SK-N-SH (cell line): ENCODE data around the gene TBL2. TPM values are rescaled to one million over a fixed set of nuclear protein-coding genes. Genes with fewer than 3 reads are reported as not detected.

ENCODE experiments used
- CTCF ChIA-PET: fragments of 300-600, 350-600 bp; formaldehyde crosslinking; extraction: SDS; loops from one replicate; lab custom pipeline; 2021; lab: Yijun Ruan, JAX
- POLR2A ChIA-PET: fragments of 350-600 bp; sonication (Branson Sonifier 250); formaldehyde crosslinking; extraction: SDS; loops from one replicate; lab custom pipeline; 2020; ENCODE audit warnings: antibody characterized with exemption, inconsistent platforms; lab: Yijun Ruan, JAX
- DNase-seq: peaks from one replicate; pipeline ENCODE4 v3.0.0; 2012
- H2AFZ ChIP-seq: fragments of 200-600 bp; sonication (generic); 2 replicates; pipeline ENCODE4 v1.8.1; 2016; ENCODE audit warnings: antibody characterized with exemption, mild to moderate bottlenecking, low read depth
- H3F3A ChIP-seq: fragments of 200-600 bp; sonication (generic); replicated peaks from 2 replicates; pipeline ENCODE3; 2016; ENCODE audit warnings: antibody characterized with exemption, mild to moderate bottlenecking; ENCODE audit not compliant: insufficient read depth
- H3K27ac ChIP-seq, 2 experiments: fragments of 200-500 bp in 1 of 2; fragments of 200-600 bp in 1 of 2; sonication (Bioruptor generic) in 1 of 2; sonication (generic), shearing (Covaris generic) in 1 of 2; 2 replicates each; pipeline versions ENCODE4 v1.5.1 to v1.6.1; 2014 to 2016; ENCODE audit warnings: low read depth in 2 of 2, inconsistent platforms in 1 of 2, low read length in 1 of 2, mild to moderate bottlenecking in 1 of 2, mixed read lengths in 1 of 2
- H3K27me3 ChIP-seq: fragments of 200-600 bp; sonication (generic), shearing (Covaris generic); 2 replicates; pipeline ENCODE4 v1.6.1; 2016; ENCODE audit warnings: mixed run types; ENCODE audit not compliant: insufficient read depth
- H3K36me3 ChIP-seq, 2 experiments: fragments of 200-500 bp in 1 of 2; fragments of 200-600 bp in 1 of 2; sonication (Bioruptor generic) in 1 of 2; sonication (generic) in 1 of 2; replicated peaks in 1 of 2; 2 replicates each; pipeline versions ENCODE3 to v1.5.1; 2014 to 2016; ENCODE audit warnings: low read length in 1 of 2, mild to moderate bottlenecking in 1 of 2; ENCODE audit not compliant: insufficient read depth in 2 of 2, control insufficient read depth in 1 of 2
- H3K4me1 ChIP-seq, 2 experiments: fragments of 200-500 bp in 1 of 2; fragments of 200-600 bp in 1 of 2; sonication (Bioruptor generic) in 1 of 2; sonication (generic), shearing (Covaris generic) in 1 of 2; 2 replicates each; pipeline versions ENCODE4 v1.5.1 to v1.6.1; 2014 to 2016; ENCODE audit warnings: low read depth in 1 of 2, low read length in 1 of 2, mixed run types in 1 of 2; ENCODE audit not compliant: insufficient read depth in 2 of 2, control insufficient read depth in 1 of 2
- H3K4me2 ChIP-seq: fragments of 200-600 bp; sonication (generic), shearing (Covaris generic); 2 replicates; pipeline ENCODE4 v1.6.1; 2017; ENCODE audit warnings: mixed run types
- H3K4me3 ChIP-seq, 2 experiments: fragments of 200-500 bp in 1 of 2; fragments of 200-600 bp in 1 of 2; sonication (Bioruptor generic) in 1 of 2; sonication (generic), shearing (Covaris generic) in 1 of 2; 2 replicates each; pipeline versions ENCODE4 v1.5.1 to v1.8.1; 2014 to 2016; ENCODE audit warnings: low read depth in 2 of 2, inconsistent platforms in 1 of 2, low read length in 1 of 2, mild to moderate bottlenecking in 1 of 2, mixed read lengths in 1 of 2, moderate library complexity in 1 of 2
- H3K79me2 ChIP-seq: fragments of 200-600 bp; sonication (generic); 2 replicates; pipeline ENCODE4 v1.8.1; 2017; ENCODE audit warnings: mild to moderate bottlenecking; ENCODE audit not compliant: insufficient read depth
- H3K9ac ChIP-seq: fragments of 200-600 bp; sonication (generic); 2 replicates; pipeline ENCODE4 v1.6.1; 2017; ENCODE audit warnings: mixed run types
- H3K9me2 ChIP-seq: fragments of 200-600 bp; sonication (generic); 2 replicates; pipeline ENCODE4 v1.6.1; 2017; ENCODE audit warnings: mixed run types
- H3K9me3 ChIP-seq: fragments of 200-600 bp; sonication (generic); 2 replicates; pipeline ENCODE4 v1.6.1; 2017; ENCODE audit warnings: mixed run types, mild to moderate bottlenecking, moderate library complexity
- H4K20me1 ChIP-seq: fragments of 200-600 bp; sonication (generic); 2 replicates; pipeline ENCODE4 v1.6.1; 2017; ENCODE audit warnings: mild to moderate bottlenecking, mixed run types; ENCODE audit not compliant: insufficient read depth
- ELF1 ChIP-seq: IDR thresholded peaks from 2 replicates; pipeline ENCODE4 v1.4.0; 2012
- EP300 ChIP-seq, 2 experiments: IDR thresholded peaks; 2 replicates each; pipeline versions ENCODE4 v1.4.0 to v1.6.1; 2012; ENCODE audit warnings: borderline replicate concordance in 1 of 2, low read depth in 1 of 2, low read length in 1 of 2
- GATA2 ChIP-seq: sonication (generic); formaldehyde crosslinking; IDR thresholded peaks from 2 replicates; pipeline ENCODE4 v1.5.0; 2020; ENCODE audit warnings: mild to moderate bottlenecking, missing genetic modification reagents
- MXI1 ChIP-seq: IDR thresholded peaks from 2 replicates; pipeline ENCODE4 v1.6.1; 2012; ENCODE audit warnings: mild to moderate bottlenecking, low read depth, low read length, improper control_type of control experiment
- NFIC ChIP-seq: IDR thresholded peaks from 2 replicates; pipeline ENCODE4 v1.4.0; 2012; ENCODE audit warnings: borderline replicate concordance
- RAD21 ChIP-seq: IDR thresholded peaks from 2 replicates; pipeline ENCODE4 v1.6.1; 2012; ENCODE audit warnings: mild to moderate bottlenecking, low read length
- RXRA ChIP-seq: IDR thresholded peaks from 2 replicates; pipeline ENCODE4 v1.4.0; 2012; ENCODE audit warnings: low read depth, mild to moderate bottlenecking, borderline replicate concordance
- SIN3A ChIP-seq: IDR thresholded peaks from 2 replicates; pipeline ENCODE4 v1.6.1; 2012; ENCODE audit warnings: low read depth, mild to moderate bottlenecking, low read length, moderate library complexity, borderline replicate concordance
- SMC3 ChIP-seq: IDR thresholded peaks from 2 replicates; pipeline ENCODE4 v1.6.1; 2012; ENCODE audit warnings: low read depth, low read length, improper control_type of control experiment
- TAF1 ChIP-seq: IDR thresholded peaks from 2 replicates; pipeline ENCODE4 v1.6.1; 2012; ENCODE audit warnings: low read depth, mild to moderate bottlenecking, low read length, moderate library complexity, borderline replicate concordance
- YY1 ChIP-seq: IDR thresholded peaks from 2 replicates; pipeline ENCODE4 v1.4.0; 2012; ENCODE audit warnings: low read depth, mild to moderate bottlenecking
- WGBS: methylation state at CpG from one replicate; pipeline ENCODE4 v1.1.6; 2017; ENCODE audit warnings: low lambda C conversion rate; 5-methylcytosine and 5-hydroxymethylcytosine counted together
- polyA plus RNA-seq, 3 experiments: library from polyadenylated mRNA; depleted of rRNA; stranded (reverse); fragments of >200 nt; gene quantifications; 2 replicates each; pipeline ENCODE4 v1.2.3, GENCODE V29; 2012
- TF ChIP-seq, protein P1 (sequence below): IDR thresholded peaks from 2 replicates; pipeline ENCODE4; 2012
- TF ChIP-seq, protein P2 (sequence below): fragments of 200-600 bp; sonication (generic); IDR thresholded peaks from 2 replicates; pipeline ENCODE4 v1.6.1; 2017; ENCODE audit warnings: antibody characterized with exemption, mild to moderate bottlenecking, moderate library complexity
- TF ChIP-seq, protein P3 (sequence below): fragments of 150-350 bp; IDR thresholded peaks from 2 replicates; pipeline ENCODE4 v1.6.1; 2017; ENCODE audit warnings: antibody characterized with exemption, low read length, low read depth, borderline replicate concordance
- TF ChIP-seq, protein P4 (sequence below): IDR thresholded peaks from 2 replicates; pipeline ENCODE4 v1.4.0; 2012; ENCODE audit warnings: low read depth, borderline replicate concordance
- TF ChIP-seq, protein P5 (sequence below): IDR thresholded peaks from 2 replicates; pipeline ENCODE4 v1.6.1; 2012; ENCODE audit warnings: mild to moderate bottlenecking, low read depth, low read length, moderate library complexity
- TF ChIP-seq, protein P6 (sequence below): IDR thresholded peaks from 2 replicates; pipeline ENCODE4 v1.4.0; 2012; ENCODE audit warnings: low read depth, borderline replicate concordance

Gene TBL2, protein sequence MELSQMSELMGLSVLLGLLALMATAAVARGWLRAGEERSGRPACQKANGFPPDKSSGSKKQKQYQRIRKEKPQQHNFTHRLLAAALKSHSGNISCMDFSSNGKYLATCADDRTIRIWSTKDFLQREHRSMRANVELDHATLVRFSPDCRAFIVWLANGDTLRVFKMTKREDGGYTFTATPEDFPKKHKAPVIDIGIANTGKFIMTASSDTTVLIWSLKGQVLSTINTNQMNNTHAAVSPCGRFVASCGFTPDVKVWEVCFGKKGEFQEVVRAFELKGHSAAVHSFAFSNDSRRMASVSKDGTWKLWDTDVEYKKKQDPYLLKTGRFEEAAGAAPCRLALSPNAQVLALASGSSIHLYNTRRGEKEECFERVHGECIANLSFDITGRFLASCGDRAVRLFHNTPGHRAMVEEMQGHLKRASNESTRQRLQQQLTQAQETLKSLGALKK
- polyA plus RNA-seq (2012; rRNA removed) = 45.5 and 63.6 TPM in 2 replicates
- 21.7 and 40.1 TPM in 2 replicates for polyA plus RNA-seq (2012; cell fraction: cytosol; rRNA removed)
- 59.0 and 76.7 TPM in 2 replicates for polyA plus RNA-seq (2012; cell fraction: nucleus; rRNA removed)

DNA sequence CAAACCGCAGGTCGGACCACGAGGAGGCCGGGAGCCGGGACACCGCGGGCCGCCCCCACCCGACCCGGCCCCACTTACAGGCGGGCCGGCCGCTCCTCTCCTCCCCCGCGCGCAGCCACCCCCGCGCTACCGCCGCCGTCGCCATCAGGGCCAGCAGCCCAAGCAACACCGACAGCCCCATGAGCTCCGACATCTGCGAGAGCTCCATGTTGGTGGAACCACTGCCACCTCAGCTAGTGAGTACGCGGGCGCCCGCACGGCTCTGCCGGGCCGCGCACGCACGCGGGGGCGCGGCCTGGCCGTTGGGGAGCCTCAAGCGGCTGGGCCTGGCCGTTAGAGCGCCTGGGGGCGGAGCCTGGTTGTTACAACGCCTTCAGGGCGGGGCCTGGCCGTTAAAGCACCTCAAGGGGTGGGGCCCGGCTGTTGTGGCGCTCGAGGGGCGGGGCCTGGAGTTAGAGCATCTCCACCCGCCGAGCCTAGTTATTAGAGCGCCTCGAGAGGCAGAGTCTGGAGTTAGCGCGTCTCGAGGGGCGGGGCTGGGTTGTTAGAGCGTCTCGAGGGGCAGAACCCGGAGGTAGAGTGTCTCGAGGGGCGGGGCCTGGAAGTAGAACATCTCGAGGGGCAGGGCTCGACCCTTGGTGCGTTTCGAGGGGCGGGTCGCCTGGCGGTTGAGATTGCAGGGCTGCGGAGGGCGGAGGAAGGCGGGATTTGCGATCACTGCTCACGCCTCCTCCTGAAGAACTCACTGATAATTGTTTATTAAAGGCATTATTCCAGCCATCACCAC, at the start of gene TBL2:
TBL2 (minus strand) TSS at position 238 of the 787 bp plus-strand sequence; CDS start at position 208, 30 bp downstream.
- POLR2A ChIA-PET = interaction anchor here (0.6 to 1.3 kb wide), 9 partner anchors 9 to 149 kb away, joined by 3 to 8 read pairs (median 3); partner anchors contain the start of gene STX1A
- TF ChIP-seq, protein P1, sequence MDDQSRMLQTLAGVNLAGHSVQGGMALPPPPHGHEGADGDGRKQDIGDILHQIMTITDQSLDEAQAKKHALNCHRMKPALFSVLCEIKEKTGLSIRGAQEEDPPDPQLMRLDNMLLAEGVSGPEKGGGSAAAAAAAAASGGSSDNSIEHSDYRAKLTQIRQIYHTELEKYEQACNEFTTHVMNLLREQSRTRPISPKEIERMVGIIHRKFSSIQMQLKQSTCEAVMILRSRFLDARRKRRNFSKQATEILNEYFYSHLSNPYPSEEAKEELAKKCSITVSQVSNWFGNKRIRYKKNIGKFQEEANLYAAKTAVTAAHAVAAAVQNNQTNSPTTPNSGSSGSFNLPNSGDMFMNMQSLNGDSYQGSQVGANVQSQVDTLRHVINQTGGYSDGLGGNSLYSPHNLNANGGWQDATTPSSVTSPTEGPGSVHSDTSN = peak; percentile 32; the same call in 1 of the 2 replicates
- TF ChIP-seq GATA2 = no peak
- no peak; the same call in 1 of the 2 replicates for TF ChIP-seq RAD21
- TF ChIP-seq SMC3 = 0 out of 2 replicates have a peak, but pooled peaks have one; percentile 1
- peak; percentile 98 for TF ChIP-seq TAF1
- TF ChIP-seq, protein P2, sequence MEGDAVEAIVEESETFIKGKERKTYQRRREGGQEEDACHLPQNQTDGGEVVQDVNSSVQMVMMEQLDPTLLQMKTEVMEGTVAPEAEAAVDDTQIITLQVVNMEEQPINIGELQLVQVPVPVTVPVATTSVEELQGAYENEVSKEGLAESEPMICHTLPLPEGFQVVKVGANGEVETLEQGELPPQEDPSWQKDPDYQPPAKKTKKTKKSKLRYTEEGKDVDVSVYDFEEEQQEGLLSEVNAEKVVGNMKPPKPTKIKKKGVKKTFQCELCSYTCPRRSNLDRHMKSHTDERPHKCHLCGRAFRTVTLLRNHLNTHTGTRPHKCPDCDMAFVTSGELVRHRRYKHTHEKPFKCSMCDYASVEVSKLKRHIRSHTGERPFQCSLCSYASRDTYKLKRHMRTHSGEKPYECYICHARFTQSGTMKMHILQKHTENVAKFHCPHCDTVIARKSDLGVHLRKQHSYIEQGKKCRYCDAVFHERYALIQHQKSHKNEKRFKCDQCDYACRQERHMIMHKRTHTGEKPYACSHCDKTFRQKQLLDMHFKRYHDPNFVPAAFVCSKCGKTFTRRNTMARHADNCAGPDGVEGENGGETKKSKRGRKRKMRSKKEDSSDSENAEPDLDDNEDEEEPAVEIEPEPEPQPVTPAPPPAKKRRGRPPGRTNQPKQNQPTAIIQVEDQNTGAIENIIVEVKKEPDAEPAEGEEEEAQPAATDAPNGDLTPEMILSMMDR = no peak
- TF ChIP-seq, protein P3, sequence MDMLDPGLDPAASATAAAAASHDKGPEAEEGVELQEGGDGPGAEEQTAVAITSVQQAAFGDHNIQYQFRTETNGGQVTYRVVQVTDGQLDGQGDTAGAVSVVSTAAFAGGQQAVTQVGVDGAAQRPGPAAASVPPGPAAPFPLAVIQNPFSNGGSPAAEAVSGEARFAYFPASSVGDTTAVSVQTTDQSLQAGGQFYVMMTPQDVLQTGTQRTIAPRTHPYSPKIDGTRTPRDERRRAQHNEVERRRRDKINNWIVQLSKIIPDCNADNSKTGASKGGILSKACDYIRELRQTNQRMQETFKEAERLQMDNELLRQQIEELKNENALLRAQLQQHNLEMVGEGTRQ = no peak
- peak; percentile 90 for TF ChIP-seq MXI1
- TF ChIP-seq, protein P4, sequence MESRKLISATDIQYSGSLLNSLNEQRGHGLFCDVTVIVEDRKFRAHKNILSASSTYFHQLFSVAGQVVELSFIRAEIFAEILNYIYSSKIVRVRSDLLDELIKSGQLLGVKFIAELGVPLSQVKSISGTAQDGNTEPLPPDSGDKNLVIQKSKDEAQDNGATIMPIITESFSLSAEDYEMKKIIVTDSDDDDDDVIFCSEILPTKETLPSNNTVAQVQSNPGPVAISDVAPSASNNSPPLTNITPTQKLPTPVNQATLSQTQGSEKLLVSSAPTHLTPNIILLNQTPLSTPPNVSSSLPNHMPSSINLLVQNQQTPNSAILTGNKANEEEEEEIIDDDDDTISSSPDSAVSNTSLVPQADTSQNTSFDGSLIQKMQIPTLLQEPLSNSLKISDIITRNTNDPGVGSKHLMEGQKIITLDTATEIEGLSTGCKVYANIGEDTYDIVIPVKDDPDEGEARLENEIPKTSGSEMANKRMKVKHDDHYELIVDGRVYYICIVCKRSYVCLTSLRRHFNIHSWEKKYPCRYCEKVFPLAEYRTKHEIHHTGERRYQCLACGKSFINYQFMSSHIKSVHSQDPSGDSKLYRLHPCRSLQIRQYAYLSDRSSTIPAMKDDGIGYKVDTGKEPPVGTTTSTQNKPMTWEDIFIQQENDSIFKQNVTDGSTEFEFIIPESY = no peak
- no peak for TF ChIP-seq NFIC
- peak; percentile 14; the same call in 1 of the 2 replicates for TF ChIP-seq ELF1
- TF ChIP-seq YY1 = peak; percentile 75
- TF ChIP-seq, protein P5, sequence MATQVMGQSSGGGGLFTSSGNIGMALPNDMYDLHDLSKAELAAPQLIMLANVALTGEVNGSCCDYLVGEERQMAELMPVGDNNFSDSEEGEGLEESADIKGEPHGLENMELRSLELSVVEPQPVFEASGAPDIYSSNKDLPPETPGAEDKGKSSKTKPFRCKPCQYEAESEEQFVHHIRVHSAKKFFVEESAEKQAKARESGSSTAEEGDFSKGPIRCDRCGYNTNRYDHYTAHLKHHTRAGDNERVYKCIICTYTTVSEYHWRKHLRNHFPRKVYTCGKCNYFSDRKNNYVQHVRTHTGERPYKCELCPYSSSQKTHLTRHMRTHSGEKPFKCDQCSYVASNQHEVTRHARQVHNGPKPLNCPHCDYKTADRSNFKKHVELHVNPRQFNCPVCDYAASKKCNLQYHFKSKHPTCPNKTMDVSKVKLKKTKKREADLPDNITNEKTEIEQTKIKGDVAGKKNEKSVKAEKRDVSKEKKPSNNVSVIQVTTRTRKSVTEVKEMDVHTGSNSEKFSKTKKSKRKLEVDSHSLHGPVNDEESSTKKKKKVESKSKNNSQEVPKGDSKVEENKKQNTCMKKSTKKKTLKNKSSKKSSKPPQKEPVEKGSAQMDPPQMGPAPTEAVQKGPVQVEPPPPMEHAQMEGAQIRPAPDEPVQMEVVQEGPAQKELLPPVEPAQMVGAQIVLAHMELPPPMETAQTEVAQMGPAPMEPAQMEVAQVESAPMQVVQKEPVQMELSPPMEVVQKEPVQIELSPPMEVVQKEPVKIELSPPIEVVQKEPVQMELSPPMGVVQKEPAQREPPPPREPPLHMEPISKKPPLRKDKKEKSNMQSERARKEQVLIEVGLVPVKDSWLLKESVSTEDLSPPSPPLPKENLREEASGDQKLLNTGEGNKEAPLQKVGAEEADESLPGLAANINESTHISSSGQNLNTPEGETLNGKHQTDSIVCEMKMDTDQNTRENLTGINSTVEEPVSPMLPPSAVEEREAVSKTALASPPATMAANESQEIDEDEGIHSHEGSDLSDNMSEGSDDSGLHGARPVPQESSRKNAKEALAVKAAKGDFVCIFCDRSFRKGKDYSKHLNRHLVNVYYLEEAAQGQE = 0 out of 2 replicates have a peak, but pooled peaks have one; percentile 55
- peak in 1 of 2 experiments; percentile 20; a peak in 1 of 4 replicates for TF ChIP-seq EP300 (IDR thresholded peaks at IDR 0.05; ENCODE audit: borderline replicate concordance in 1 of 2, low read depth in 1 of 2, low read length in 1 of 2)
- peak; percentile 96 for TF ChIP-seq SIN3A
- TF ChIP-seq, protein P6, sequence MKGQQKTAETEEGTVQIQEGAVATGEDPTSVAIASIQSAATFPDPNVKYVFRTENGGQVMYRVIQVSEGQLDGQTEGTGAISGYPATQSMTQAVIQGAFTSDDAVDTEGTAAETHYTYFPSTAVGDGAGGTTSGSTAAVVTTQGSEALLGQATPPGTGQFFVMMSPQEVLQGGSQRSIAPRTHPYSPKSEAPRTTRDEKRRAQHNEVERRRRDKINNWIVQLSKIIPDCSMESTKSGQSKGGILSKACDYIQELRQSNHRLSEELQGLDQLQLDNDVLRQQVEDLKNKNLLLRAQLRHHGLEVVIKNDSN = no peak
- TF ChIP-seq RXRA = no peak

More for the DNA sequence above, at the start of gene TBL2:
- Histone ChIP-seq H3K9me3 (no peaks in the 10 kb centered on the region), H3K79me2 (peaks cover 48% of the 10 kb centered on the region), H3K27ac (peak within 1 kb of the TSS; percentile 80 to 89), H3K4me1 (peaks cover 6 to 10% of the 10 kb centered on the region in 2 experiments; a peak in 3 of 4 replicates), H3K9me2 (no peaks in the 10 kb centered on the region), H3K27me3 (no peaks in the 10 kb centered on the region), H3K36me3 (peaks cover 13 to 31% of the 10 kb centered on the region in 2 experiments), H2AFZ (peak within 1 kb of the TSS; percentile 84), H4K20me1 (peaks cover 25% of the 10 kb centered on the region), H3F3A (peaks cover 16% of the 10 kb centered on the region), H3K4me2 (peak within 1 kb of the TSS; percentile 93), H3K9ac (peak within 1 kb of the TSS; percentile 96), H3K4me3 (peak within 1 kb of the TSS; percentile 63 to 100)
- WGBS = under 1% methylated on average over 56 of the region's 75 CpGs
- peak; percentile 100 for DNase-seq
- CTCF ChIA-PET = interaction anchor here (1.0 to 2.4 kb wide), 5 partner anchors 10 to 90 kb away, joined by 3 to 11 read pairs (median 3); partner anchors contain the start of gene VPS37D
